Kidney (tissue), 14 donors: ENCODE measurements around the gene ATP6V1G1. TPM values are rescaled to one million over a fixed set of nuclear protein-coding genes. Genes with fewer than 3 reads are reported as not detected.

Source experiments
- DNase-seq, 5 donors: peaks; one replicate each; pipeline ENCODE4 v3.0.0-alpha.2; 2013 to 2020
- FAIRE-seq: peaks from 2 replicates; lab custom pipeline; 2012; peaks lifted over from hg19 to GRCh38; lab: Jason Lieb, UNC
- H3K27ac ChIP-seq, 2 donors: one replicate each; pipeline ENCODE4 v1.7.0; 2013; ENCODE audit warnings: low read depth in 2 of 2, low read length in 2 of 2, inconsistent platforms in 1 of 2
- H3K27me3 ChIP-seq: one replicate; pipeline ENCODE4 v1.7.1; 2013; ENCODE audit warnings: low read length, inconsistent platforms; ENCODE audit not compliant: control insufficient read depth, insufficient read depth
- H3K36me3 ChIP-seq, 3 donors: one replicate each; pipeline versions ENCODE4 v1.7.0 to v1.7.1; 2013; ENCODE audit warnings: low read length in 3 of 3, control low read depth in 1 of 3, inconsistent platforms in 1 of 3; ENCODE audit not compliant: insufficient read depth in 3 of 3, control insufficient read depth in 2 of 3
- H3K4me1 ChIP-seq, 3 donors: one replicate each; pipeline versions ENCODE4 v1.7.0 to v1.7.1; 2013; ENCODE audit warnings: low read length in 3 of 3, inconsistent platforms in 1 of 3, low read depth in 1 of 3; ENCODE audit not compliant: control insufficient read depth in 2 of 3, insufficient read depth in 2 of 3
- H3K4me3 ChIP-seq, 3 donors: one replicate each; pipeline versions ENCODE4 v1.7.0 to v1.8.1; 2013; ENCODE audit warnings: low read length in 3 of 3, control low read depth in 1 of 3, inconsistent platforms in 1 of 3
- H3K9ac ChIP-seq, 3 donors: one replicate each; pipeline versions ENCODE4 v1.7.0 to v1.7.1; 2013; ENCODE audit warnings: low read length in 3 of 3, control low read depth in 1 of 3, inconsistent platforms in 1 of 3
- H3K9me3 ChIP-seq, 3 donors: one replicate each; pipeline versions ENCODE4 v1.7.0 to v1.7.1; 2013; ENCODE audit warnings: low read length in 3 of 3, control low read depth in 1 of 3, inconsistent platforms in 1 of 3; ENCODE audit not compliant: control insufficient read depth in 2 of 3, insufficient read depth in 1 of 3
- CTCF ChIP-seq: IDR thresholded peaks from 3 replicates; pipeline ENCODE4 v1.5.1; 2012; ENCODE audit warnings: mild to moderate bottlenecking, moderate library complexity, borderline replicate concordance; ENCODE audit not compliant: insufficient read depth; ENCODE audit errors: extremely low read depth
- intact Hi-C: fragments of 100-400 bp; cut with DNase I; formaldehyde crosslinking; loops from one replicate; pipeline ENCODE4 v1.11.1; 2022
- polyA plus RNA-seq: library from polyadenylated mRNA; stranded (reverse); fragments of 350-450 nt; fragmentation: Illumina TruSeq; extraction: RNeasy Lipid Tissue Mini Kit (QIAGEN cat#74804); gene quantifications from one replicate; pipeline ENCODE4 v1.2.3, GENCODE V29; 2014; ENCODE audit warnings: low read depth, low replicate concordance; ENCODE audit not compliant: insufficient read depth
- total RNA-seq: library from RNA; stranded (reverse); fragmentation: NEBNext Ultra II Directional; extraction: Animal tissue kit (Norgen Biotek cat#: 25700); gene quantifications from one replicate; pipeline ENCODE4 v1.2.1, GENCODE V29; 2021
- donor health status: control.
- donor health status: control.
- donor health status: control.
- donor health status: control.
- donor health status: control.
- donor health status: DM: yes; HTN: yes; CAD: no.
- donor health status: Normal renal cell carcinoma (clear cell type).

ATP6V1G1 gene
- total and polyA plus RNA-seq, 2 donors from 2014 or later, result 103 to 215 TPM

DNA sequence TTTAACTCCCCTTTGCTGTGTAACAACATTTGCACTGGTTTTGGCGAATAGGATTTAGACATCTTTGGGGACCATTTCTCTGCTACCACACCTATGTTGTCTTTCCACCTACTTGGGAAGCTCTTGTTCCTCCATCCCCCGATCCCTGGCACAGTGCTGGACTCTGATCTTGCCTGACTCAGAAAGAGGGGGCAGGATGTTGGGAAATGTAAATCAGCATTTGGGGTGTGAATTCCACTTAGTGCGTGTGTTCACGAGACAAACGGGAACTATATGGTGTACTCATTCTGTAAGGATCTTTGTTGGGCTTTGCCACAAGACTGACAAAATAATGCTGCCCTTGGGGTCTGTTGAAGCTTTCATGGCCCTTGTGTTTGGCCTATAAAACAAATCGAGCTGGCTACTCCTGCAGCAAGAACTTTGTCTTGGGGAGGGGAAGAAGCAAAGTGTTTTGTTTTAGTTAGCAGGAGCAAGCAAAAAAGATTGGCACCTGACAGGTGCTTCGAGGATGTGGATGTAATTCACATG, 42.1 kb downstream of the ATP6V1G1 start:
- FAIRE-seq (no peak), DNase-seq (no peak)
- no peak for TF ChIP-seq CTCF
- intact Hi-C loops, result no loop called here
- Histone ChIP-seq H3K4me1 (no peaks in the 10 kb centered on the region), H3K9ac (no peak overlapping the region), H3K9me3 (no peaks in the 10 kb centered on the region), H3K27me3 (no peaks in the 10 kb centered on the region), H3K4me3 (no peak overlapping the region), H3K27ac (no peak overlapping the region), H3K36me3 (peaks cover 0 to 31% (median 18%) of the 10 kb centered on the region in 3 donors)

GRCh38 chr9:114631166-114631565, 43.6 kb downstream of the ATP6V1G1 start:
- no peak overlapping the region for H3K9ac ChIP-seq
- FAIRE-seq, result no peak
- H3K9me3 ChIP-seq, result no peaks in the 10 kb centered on the region
- H3K27ac ChIP-seq, result no peak overlapping the region
- H3K4me1 ChIP-seq, result no peaks in the 10 kb centered on the region
- TF ChIP-seq CTCF, result no peak
- DNase-seq, result no peak
- peaks cover 0 to 31% (median 20%) of the 10 kb centered on the region in 3 donors for H3K36me3 ChIP-seq
- no peak overlapping the region for H3K4me3 ChIP-seq
- intact Hi-C loops, result no loop called here
- H3K27me3 ChIP-seq, result no peaks in the 10 kb centered on the region

- Histone ChIP-seq H3K9ac (no peak overlapping the region), H3K9me3 (no peaks in the 10 kb centered on the region), H3K27ac (no peak overlapping the region), H3K4me1 (no peaks in the 10 kb centered on the region), H3K27me3 (no peaks in the 10 kb centered on the region), H3K4me3 (no peak overlapping the region), H3K36me3 (peaks cover 0 to 30% (median 17%) of the 10 kb centered on the region in 3 donors)
- no peak for TF ChIP-seq CTCF
- DNase-seq (no peak), FAIRE-seq (no peak)
- intact Hi-C loops, result no loop called here
Observed at GRCh38 chr9:114633438-114634089, 46.0 kb downstream of the ATP6V1G1 start.
